ENCODE measurements around the gene TFB2M.

TFB2M gene

DNA sequence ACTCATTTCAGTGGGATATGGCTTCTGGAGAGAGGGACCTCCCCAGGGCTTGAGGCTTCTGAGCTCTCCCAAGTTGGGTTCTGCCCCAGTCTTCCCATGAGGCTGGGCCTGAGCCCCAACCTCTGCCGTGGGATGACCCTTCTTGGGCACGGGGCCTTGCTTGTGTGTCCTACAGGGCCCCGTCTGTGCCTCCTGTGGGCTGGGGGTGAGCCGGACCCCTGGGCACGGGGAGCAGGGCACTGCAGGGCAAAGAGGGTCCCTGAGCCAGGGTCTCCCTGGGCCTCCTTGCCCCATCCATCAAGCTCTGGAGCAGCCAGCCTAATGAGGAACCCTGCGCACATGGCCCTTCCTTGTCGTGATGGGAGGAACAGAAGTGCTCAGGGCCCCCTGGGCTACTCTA lies 53.8 kb downstream of the TFB2M start:
- DNase-seq: no peak

DNA sequence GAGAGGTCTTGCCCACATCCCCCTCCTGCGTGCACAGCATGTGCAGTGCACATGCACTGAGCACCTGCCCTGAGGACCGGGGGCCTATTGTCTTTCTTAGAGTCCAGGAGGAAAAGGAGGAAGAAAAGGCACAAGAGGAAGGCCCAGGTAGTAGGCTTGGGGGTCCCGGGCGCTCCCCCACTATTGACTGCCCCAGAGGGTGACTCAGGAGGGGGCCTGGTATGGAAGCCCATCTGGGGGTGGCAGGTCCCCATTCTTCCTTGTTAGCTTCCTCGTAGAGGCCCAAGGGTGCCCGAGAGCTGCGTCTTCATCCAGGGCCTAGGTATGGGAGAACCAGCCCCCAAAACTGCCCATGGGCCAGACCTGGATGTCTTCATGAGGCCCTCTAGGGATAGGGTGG lies 54.9 kb downstream of the TFB2M start:
- DNase-seq: no peak

DNA sequence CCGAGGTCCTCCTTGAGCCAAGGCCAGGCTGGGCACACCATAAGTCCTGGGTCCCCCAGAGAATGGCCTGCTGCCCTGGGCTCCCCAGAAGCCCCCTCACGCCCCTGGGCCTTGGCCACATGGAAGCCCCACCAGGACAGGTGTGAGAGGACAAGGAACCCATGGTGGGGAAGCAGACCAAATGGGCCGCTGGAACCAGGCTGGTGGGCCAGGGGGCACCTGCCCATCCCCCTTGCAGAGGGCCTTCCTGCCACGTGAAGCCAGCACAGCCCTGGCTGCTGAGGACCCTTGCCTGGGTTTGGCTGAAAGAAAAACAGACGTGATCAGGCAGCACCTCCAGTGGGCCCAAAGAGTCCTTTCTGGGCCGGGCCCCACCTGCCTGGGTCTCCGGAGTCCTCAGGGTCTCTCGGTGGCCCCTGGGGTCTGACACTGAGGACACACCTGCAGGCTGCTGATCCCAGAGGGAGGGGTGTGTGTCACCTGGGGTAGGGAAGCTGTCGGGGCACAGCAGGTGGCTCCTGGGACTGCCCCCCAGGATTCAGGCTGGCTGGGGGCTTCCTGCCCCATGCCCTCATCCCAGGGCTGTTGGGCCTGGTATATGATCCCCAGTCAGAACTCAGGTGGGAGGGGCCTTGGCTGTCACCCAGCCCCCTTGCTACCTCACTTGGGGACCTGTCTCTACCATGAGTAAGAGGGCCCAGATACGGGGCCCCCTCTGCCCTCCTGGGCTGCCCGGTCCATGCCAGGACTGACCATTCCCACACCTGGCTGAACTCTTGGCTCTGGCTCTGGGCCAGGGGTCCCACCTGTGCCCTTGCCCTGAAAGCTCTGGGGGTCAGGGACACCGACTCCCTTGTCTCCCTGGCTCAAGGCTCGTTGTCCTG lies 55.7 kb downstream of the TFB2M start:
- no peak for DNase-seq

DNA sequence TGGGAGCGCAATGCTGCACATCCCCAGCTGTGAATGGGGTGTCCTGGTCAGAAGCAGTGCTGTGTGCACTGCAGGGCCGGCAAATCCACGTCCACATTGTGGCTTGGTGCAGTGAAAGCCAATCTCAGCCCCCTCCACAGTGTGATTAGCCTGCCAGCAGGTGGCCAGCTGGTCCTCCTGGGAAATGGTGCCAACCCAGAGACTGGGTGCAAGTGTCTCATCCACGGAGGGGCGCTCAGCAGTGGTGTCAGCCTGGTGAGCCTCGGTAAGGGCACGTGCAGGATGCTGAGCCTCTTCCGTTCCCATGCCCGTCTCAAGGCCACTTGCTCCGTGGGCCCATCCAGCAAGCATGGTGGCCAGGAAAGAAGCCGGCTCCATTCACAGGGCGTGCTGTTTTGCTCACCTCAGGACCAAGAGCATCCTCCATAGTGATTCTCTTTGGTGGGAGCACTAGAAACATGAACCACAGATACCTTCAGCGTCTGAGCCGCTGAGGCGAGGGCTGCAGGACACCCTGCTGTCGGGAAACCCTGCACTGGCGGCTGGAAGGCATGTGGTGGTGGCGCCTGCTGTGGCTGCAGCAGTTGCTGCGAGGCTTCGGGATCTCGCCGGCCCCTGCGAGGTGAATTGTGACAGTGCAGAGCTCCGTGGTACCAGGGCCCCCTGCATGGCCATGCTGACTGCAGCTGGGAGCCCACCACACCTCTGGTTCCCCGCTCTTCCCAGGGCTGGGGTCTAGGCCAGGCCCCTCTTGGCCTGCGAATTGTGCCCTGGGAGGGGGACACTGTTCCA lies 57.0 kb downstream of the TFB2M start:
- no peak for DNase-seq

DNA sequence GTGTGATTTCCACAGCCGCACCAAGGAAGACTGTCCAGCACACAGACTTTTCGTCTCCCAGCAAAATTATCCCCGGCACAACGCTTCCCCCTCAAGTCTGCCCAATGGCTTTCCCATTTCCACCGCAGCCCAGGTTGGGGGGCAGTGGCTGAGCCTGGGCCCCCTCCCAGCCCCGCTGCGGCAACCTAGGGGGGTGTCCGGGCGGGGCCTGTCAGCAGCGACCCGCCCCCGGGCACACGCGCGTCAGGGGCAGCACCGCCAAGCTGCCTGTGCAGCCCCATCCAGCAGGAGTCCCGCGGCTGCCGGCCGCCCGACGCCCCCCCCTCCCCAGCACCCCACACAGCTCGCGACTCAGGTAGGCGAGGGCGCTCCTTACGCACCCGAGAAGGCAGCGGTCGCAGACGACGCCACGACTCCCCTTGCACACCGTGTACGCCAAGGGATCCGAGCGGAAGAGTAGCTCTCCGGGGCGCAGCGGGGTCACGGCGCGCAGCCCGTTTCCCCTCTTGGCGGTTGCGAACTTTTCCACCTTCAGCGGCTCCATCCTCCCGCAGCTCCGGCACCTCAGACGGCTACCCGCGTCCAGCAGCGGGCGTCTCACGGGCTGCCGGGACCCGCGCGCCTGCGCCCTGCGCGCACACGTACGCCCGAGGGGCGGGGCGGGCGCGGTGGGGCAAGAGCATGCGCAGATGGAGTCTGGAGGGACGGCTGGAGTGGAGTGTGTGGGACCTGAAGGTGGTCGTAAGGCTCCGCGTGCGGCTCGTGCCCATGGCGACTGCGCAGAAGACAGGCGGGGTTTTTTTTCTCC lies 59.2 kb downstream of the TFB2M start, which contains the start of gene SMYD3:
Gene SMYD3 (minus strand): TSS at position 606 of the 808 bp plus-strand sequence.
- peak; percentile 86 for DNase-seq

DNA sequence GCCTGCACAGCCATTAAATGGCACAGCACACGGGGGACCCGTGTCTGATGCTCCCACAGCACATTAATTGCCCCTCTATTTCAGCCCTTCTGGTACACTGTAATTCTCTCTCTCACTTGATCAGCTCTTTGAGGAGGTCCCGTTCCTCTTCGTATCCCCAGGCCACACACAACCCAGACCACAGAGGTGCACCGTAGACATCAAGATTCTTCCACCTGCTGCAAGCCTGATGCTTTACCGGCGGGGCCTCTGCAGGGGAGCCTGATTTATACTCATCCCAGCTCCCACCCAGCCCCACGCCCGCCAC lies 59.7 kb downstream of the TFB2M start:
- DNase-seq: peak; percentile 15

DNA sequence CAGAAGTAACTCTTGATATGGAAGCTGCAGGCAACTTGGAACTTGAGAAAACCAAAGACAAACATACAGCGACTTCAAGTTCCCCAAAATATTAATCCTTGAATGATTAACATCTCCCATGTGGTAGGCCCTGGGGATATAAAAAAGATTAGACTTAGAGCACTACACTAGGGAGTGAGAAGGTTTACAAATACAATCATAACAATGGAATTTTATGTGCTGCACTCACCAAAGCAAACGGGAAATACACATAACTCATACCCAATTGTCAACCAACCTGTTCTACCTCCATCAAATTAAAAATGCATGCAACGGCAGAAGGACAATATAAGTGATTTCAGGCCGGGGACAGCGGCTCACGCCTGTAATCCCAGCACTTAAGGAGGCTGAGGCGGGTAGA lies 62.7 kb downstream of the TFB2M start:
- no peak for DNase-seq

DNA sequence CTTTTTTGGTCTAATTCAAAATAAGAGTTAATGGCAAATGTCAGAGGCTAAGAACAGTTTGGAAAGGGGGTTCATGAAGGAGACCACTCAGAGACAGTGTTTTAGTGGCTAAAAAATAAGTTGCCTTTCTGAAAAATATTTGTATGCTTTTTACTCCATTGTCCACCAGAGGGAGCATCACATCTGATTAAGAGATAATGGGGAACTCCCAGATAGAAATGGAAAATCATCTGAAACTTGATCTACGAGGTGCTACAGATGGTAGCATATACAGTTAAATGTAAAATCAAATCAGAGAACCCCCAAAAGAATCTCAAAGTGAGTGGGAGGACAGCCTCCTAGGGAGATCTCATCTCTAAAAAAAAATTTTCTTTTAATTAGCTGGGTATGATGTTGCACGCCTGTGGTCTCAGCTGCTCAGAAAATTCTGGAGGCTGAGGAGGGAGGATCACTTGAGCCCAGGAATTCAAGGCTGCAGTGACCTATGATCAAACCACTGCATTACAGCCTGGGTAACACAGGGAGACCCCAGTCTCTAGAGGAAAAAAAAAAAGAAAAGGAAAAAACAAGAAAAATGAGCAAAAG lies 68.6 kb downstream of the TFB2M start:
- DNase-seq: peak; percentile 93

DNA sequence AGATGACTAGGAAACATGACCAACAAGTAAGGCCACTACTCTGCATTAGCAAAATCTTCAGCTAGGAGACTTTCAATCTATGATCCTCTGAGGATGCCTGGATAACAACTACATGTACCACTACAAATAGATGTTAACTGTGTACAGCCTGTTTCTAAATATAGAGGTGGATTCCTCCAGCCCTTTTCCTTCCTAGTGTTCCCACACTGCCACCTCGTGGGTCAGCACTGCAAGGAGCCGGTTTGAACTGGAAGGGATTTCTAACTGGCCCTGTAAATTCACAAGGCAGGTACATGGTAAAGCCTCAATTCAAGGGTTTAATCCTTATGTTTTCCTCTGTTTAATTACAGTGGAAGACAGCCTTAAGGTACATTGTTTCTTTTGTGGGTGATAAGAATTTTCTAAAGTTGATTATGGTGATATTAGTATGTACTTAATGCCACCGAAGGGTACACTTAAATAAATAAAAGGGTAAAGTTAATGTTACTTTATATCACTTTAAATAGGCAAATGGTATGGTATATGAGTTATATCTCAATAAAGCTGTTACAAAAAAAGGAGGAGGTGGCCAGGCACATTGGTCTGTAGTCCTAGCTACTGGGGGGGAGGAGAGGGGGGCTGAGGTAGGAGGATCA lies 73.3 kb downstream of the TFB2M start:
- peak; percentile 87 for DNase-seq

DNA sequence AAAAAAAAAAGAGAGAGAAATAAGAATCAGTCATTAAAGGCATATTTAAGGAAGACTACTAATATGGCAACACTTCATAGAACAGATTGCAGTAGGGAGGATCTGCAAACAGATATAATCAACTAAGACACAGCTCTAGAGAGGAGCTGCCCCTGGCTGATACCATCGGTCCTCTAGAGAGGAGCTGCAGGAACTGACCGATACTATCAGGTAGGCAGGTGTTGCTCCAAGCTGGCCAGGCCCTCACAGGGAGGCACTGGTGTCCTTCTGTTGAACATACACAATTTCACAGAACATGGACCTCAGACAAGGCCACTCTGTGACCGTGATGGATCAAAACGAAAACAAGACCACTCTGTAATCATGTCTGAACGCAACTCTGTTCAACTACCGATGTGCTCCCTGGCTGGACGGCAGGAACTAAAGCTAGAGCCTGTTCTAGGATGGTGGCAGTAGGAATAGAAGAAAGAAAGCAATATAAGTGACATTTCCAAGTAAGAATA lies 74.5 kb downstream of the TFB2M start:
- no peak for DNase-seq
